GM04503 (cell line): Measurements from ENCODE around the gene AGAP1.

Experiments used
- DNase-seq: peaks from one replicate; pipeline ENCODE4 v3.0.0-alpha.2; 2012; ENCODE audit warnings: low read depth

The AGAP1 gene

GRCh38 chr2:235533198-235533597, 39.4 kb downstream of the AGAP1 start:
- DNase-seq: no peak

GRCh38 chr2:235533616-235534385, 40.0 kb downstream of the AGAP1 start:
- DNase-seq: no peak

- DNase-seq: no peak
Measured at GRCh38 chr2:235534678-235535422, 41.0 kb downstream of the AGAP1 start.

- no peak for DNase-seq
Measured at GRCh38 chr2:235535423-235536130, 41.7 kb downstream of the AGAP1 start.

- DNase-seq: no peak
Measured at GRCh38 chr2:235536711-235537110, 42.9 kb downstream of the AGAP1 start.

- DNase-seq: no peak
Measured at GRCh38 chr2:235537186-235537585, 43.3 kb downstream of the AGAP1 start.

- no peak for DNase-seq
Measured at GRCh38 chr2:235537587-235537986, 43.7 kb downstream of the AGAP1 start.

- no peak for DNase-seq
Measured at GRCh38 chr2:235538144-235538639, 44.3 kb downstream of the AGAP1 start.

- no peak for DNase-seq
Measured at GRCh38 chr2:235538981-235539380, 45.1 kb downstream of the AGAP1 start.

- no peak for DNase-seq
Measured at GRCh38 chr2:235539773-235540172, 45.9 kb downstream of the AGAP1 start.

- DNase-seq: no peak
Measured at GRCh38 chr2:235541016-235541415, 47.2 kb downstream of the AGAP1 start.

GRCh38 chr2:235541838-235542549, 48.2 kb downstream of the AGAP1 start:
- no peak for DNase-seq

- DNase-seq: no peak
Measured at GRCh38 chr2:235542733-235543127, 48.9 kb downstream of the AGAP1 start.

GRCh38 chr2:235543128-235543750, 49.4 kb downstream of the AGAP1 start:
- DNase-seq: no peak

- no peak for DNase-seq
Measured at GRCh38 chr2:235543851-235544688, 50.2 kb downstream of the AGAP1 start.

GRCh38 chr2:235544689-235544969, 50.8 kb downstream of the AGAP1 start:
- DNase-seq: no peak

- DNase-seq: no peak
Measured at GRCh38 chr2:235545339-235546150, 51.7 kb downstream of the AGAP1 start.

GRCh38 chr2:235546151-235546435, 52.2 kb downstream of the AGAP1 start:
- DNase-seq: no peak

- DNase-seq: no peak
Measured at GRCh38 chr2:235546436-235546835, 52.6 kb downstream of the AGAP1 start.

- no peak for DNase-seq
Measured at GRCh38 chr2:235549735-235550377, 56.0 kb downstream of the AGAP1 start.
